Tibial nerve (tissue), 4 donors: Measurements from ENCODE around the gene CLDN9.

ENCODE experiments used
- CTCF ChIP-seq, 5 experiments: fragments of 200-600 bp in 3 of 5; fragments of 450-650 bp in 2 of 5; sonication (generic) in 3 of 5; IDR thresholded peaks; one replicate each; pipeline ENCODE4 v1.5.1; 2016 to 2019; ENCODE audit warnings: antibody characterized with exemption in 5 of 5, mild to moderate bottlenecking in 3 of 5, moderate library complexity in 2 of 5
- EP300 ChIP-seq, 2 donors: sonication (generic); formaldehyde crosslinking; IDR thresholded peaks; one replicate each; pipeline ENCODE4 v1.6.1; 2017; ENCODE audit warnings: antibody characterized with exemption in 2 of 2, mild to moderate bottlenecking in 1 of 2

GRCh38 chr16:3038896-3039295, 26.2 kb downstream of the CLDN9 start:
- TF ChIP-seq EP300 (IDR thresholded peaks at IDR 0.05) (no peak), CTCF (IDR thresholded peaks at IDR 0.05) (no peak)
